Kidney epithelial cell (primary cell): ENCODE data around the gene MBLAC1. TPM values are rescaled to one million over a fixed set of nuclear protein-coding genes. Genes with fewer than 3 reads are reported as not detected.
A peak's percentile ranks its signal among the peaks of the same experiment; 100 is the strongest.

Source experiments
- DNase-seq: peaks from one replicate; pipeline ENCODE4 v3.0.0-alpha.2; 2010; ENCODE audit warnings: low read depth
- H3K27me3 ChIP-seq: 2 replicates; pipeline ENCODE4 v1.6.0; 2011; ENCODE audit warnings: low read length; ENCODE audit not compliant: control insufficient read depth, insufficient read depth
- H3K36me3 ChIP-seq: 2 replicates; pipeline ENCODE4 v1.5.1; 2011; ENCODE audit warnings: low read length; ENCODE audit not compliant: control insufficient read depth, insufficient read depth
- H3K4me3 ChIP-seq: 2 replicates; pipeline ENCODE4 v1.5.1; 2011; ENCODE audit warnings: low read depth, mild to moderate bottlenecking, control low read depth, low read length
- total RNA-seq: library from RNA; depleted of rRNA; stranded (reverse); fragments of >200 nt; gene quantifications from 2 replicates; pipeline ENCODE4 v1.2.3, GENCODE V29; 2015
- TF ChIP-seq, protein P1 (sequence below): IDR thresholded peaks from 2 replicates; pipeline ENCODE4 v1.5.1; 2011; ENCODE audit warnings: mild to moderate bottlenecking, moderate library complexity, low read length, control low read depth, inconsistent platforms; ENCODE audit not compliant: insufficient read depth, poor library complexity, severe bottlenecking

Gene MBLAC1
- total RNA-seq, 1 donor from 2014 or later: 2.3 TPM

- peaks cover 20% of the 10 kb centered on the region for H3K27me3 ChIP-seq
- H3K4me3 ChIP-seq: no peak overlapping the region
- DNase-seq: no peak
- TF ChIP-seq, protein P1, sequence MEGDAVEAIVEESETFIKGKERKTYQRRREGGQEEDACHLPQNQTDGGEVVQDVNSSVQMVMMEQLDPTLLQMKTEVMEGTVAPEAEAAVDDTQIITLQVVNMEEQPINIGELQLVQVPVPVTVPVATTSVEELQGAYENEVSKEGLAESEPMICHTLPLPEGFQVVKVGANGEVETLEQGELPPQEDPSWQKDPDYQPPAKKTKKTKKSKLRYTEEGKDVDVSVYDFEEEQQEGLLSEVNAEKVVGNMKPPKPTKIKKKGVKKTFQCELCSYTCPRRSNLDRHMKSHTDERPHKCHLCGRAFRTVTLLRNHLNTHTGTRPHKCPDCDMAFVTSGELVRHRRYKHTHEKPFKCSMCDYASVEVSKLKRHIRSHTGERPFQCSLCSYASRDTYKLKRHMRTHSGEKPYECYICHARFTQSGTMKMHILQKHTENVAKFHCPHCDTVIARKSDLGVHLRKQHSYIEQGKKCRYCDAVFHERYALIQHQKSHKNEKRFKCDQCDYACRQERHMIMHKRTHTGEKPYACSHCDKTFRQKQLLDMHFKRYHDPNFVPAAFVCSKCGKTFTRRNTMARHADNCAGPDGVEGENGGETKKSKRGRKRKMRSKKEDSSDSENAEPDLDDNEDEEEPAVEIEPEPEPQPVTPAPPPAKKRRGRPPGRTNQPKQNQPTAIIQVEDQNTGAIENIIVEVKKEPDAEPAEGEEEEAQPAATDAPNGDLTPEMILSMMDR: no peak
- no peaks in the 10 kb centered on the region for H3K36me3 ChIP-seq
Observed at GRCh38 chr7:100163006-100163531, 36.3 kb downstream of the MBLAC1 start.

GRCh38 chr7:100163871-100164270, 37.1 kb downstream of the MBLAC1 start:
- no peak for DNase-seq
- Histone ChIP-seq H3K27me3 (peaks cover 22% of the 10 kb centered on the region), H3K4me3 (no peak overlapping the region), H3K36me3 (no peaks in the 10 kb centered on the region)
- TF ChIP-seq, protein P1: no peak

- DNase-seq: no peak
- Histone ChIP-seq H3K36me3 (no peaks in the 10 kb centered on the region), H3K27me3 (peaks cover 26% of the 10 kb centered on the region), H3K4me3 (no peak overlapping the region)
- TF ChIP-seq, protein P1: no peak
Observed at GRCh38 chr7:100166317-100166940, 39.7 kb downstream of the MBLAC1 start.

- H3K36me3 ChIP-seq: no peaks in the 10 kb centered on the region
- TF ChIP-seq, protein P1: no peak
- no peak overlapping the region for H3K4me3 ChIP-seq
- DNase-seq: no peak
- peaks cover 31% of the 10 kb centered on the region for H3K27me3 ChIP-seq
Observed at GRCh38 chr7:100166970-100167911, 40.5 kb downstream of the MBLAC1 start.

- peak overlapping the region; percentile 15 for H3K4me3 ChIP-seq
- no peak for DNase-seq
- H3K36me3 ChIP-seq: no peaks in the 10 kb centered on the region
- H3K27me3 ChIP-seq: peaks cover 31% of the 10 kb centered on the region
- TF ChIP-seq, protein P1: no peak
Observed at GRCh38 chr7:100167912-100168323, 41.2 kb downstream of the MBLAC1 start.
